Astrocyte of the cerebellum (primary cell): Measurements from ENCODE around the gene DNMBP.
"Not testable (repeated sequence)": the region's sequence is repeated elsewhere in the genome, so short reads cannot be mapped to it uniquely, and the experiment has no call there.

Experiments used
- DNase-seq: peaks from one replicate; pipeline ENCODE4 v3.0.0-alpha.2; 2011; ENCODE audit warnings: low read depth
- H3K4me3 ChIP-seq: 2 replicates; pipeline ENCODE4 v1.5.1; 2011; ENCODE audit warnings: mild to moderate bottlenecking, low read depth, low read length, moderate library complexity
- CTCF ChIP-seq: IDR thresholded peaks from 2 replicates; pipeline ENCODE4 v1.5.1; 2012; ENCODE audit warnings: low read length, low read depth, moderate library complexity, mild to moderate bottlenecking; ENCODE audit errors: missing control alignments
- in situ Hi-C: cut with HindIII; loops from 2 replicates; pipeline ENCODE4 v1.10.0; 2017; ENCODE audit warnings: low sequenced_read_pairs

The DNMBP gene

GRCh38 chr10:99905971-99906370 is 103.8 kb downstream of the DNMBP start:
- H3K4me3 ChIP-seq: no peak overlapping the region
- TF ChIP-seq CTCF: no peak
- in situ Hi-C loops: no loop called here
- no peak for DNase-seq

GRCh38 chr10:99895867-99896266 is 113.9 kb downstream of the DNMBP start:
- no peak overlapping the region for H3K4me3 ChIP-seq
- TF ChIP-seq CTCF: no peak
- no peak for DNase-seq
- in situ Hi-C loops: no loop called here

GRCh38 chr10:99895066-99895465 is 114.7 kb downstream of the DNMBP start:
- DNase-seq, H3K4me3 ChIP-seq, in situ Hi-C loops: not testable (repeated sequence)

- no peak for TF ChIP-seq CTCF
These were observed 115.1 kb downstream of the DNMBP start for GRCh38 chr10:99894613-99895012.

GRCh38 chr10:99888622-99889021 is 121.1 kb downstream of the DNMBP start:
- TF ChIP-seq CTCF: no peak
- no peak for DNase-seq
- in situ Hi-C loops: no loop called here
- H3K4me3 ChIP-seq: no peak overlapping the region

More at GRCh38 chr10:99894613-99895012, 115.1 kb downstream of the DNMBP start:
- in situ Hi-C loops: no loop called here
- no peak for DNase-seq
- no peak overlapping the region for H3K4me3 ChIP-seq

- no peak for TF ChIP-seq CTCF
- DNase-seq: no peak
- in situ Hi-C loops: no loop called here
- no peak overlapping the region for H3K4me3 ChIP-seq
These were observed 126.2 kb downstream of the DNMBP start for GRCh38 chr10:99883523-99883922.

- H3K4me3 ChIP-seq: no peak overlapping the region
- DNase-seq: no peak
- in situ Hi-C loops: no loop called here
- TF ChIP-seq CTCF: no peak
These were observed 128.4 kb downstream of the DNMBP start for GRCh38 chr10:99881371-99881770.
